ENCODE measurements around the gene IL17B. TPM values are rescaled to one million over a fixed set of nuclear protein-coding genes. Genes with fewer than 3 reads are reported as not detected.

IL17B gene
- total RNA-seq, 1 experiment from 2014 or later, result not detected

- Histone ChIP-seq H3K18ac (ENCODE audit: insufficient read length, low read depth, low read length) (no peak overlapping the region), H4K8ac (replicated peaks; ENCODE audit: insufficient read length, low read depth, low read length) (no peak overlapping the region), H2BK120ac (ENCODE audit: low read depth, low read length, poor library complexity, severe bottlenecking) (no peak overlapping the region), H2BK5ac (ENCODE audit: insufficient read length, low read length) (no peak overlapping the region), H2BK20ac (ENCODE audit: low read depth, low read length, poor library complexity, severe bottlenecking) (no peak overlapping the region), H3K27me3 (ENCODE audit: insufficient read depth, low read length) (no peaks in the 10 kb centered on the region), H3K56ac (ENCODE audit: insufficient read length, low read depth, low read length) (no peak overlapping the region), H3K23me2 (ENCODE audit: insufficient read length, low read depth, low read length, poor library complexity, severe bottlenecking) (no peaks in the 10 kb centered on the region), H3K4ac (ENCODE audit: low read depth, low read length) (no peak overlapping the region), H4K91ac (ENCODE audit: insufficient read length, low read depth, low read length) (no peak overlapping the region), H2AK5ac (ENCODE audit: insufficient read length, low read length) (no peak overlapping the region), H3K4me2 (ENCODE audit: insufficient read depth, insufficient read length, low read length) (no peak overlapping the region), H3K9me3 (ENCODE audit: control insufficient read depth, low read depth, low read length) (no peaks in the 10 kb centered on the region), H3T11ph (ENCODE audit: low read length) (no peak overlapping the region), H3K79me1 (ENCODE audit: insufficient read depth, low read depth, low read length, poor library complexity, severe bottlenecking) (no peaks in the 10 kb centered on the region), H4K20me1 (ENCODE audit: control insufficient read depth, insufficient read depth, insufficient read length) (no peaks in the 10 kb centered on the region), H3K14ac (ENCODE audit: insufficient read depth, low read length) (no peak overlapping the region), H3K79me2 (ENCODE audit: insufficient read depth, low read length) (no peaks in the 10 kb centered on the region), H3K9ac (ENCODE audit: extremely low read depth, insufficient read length, low read length) (no peak overlapping the region), H4K5ac (ENCODE audit: insufficient read length, low read depth, low read length) (no peak overlapping the region), H2BK12ac (ENCODE audit: insufficient read length, low read depth, low read length) (no peak overlapping the region), H2AFZ (ENCODE audit: low read length) (no peak overlapping the region), H3K4me1 (ENCODE audit: insufficient read depth, low read length) (peaks cover 8% of the 10 kb centered on the region; the same call in 1 of the 2 replicates), H3K23ac (ENCODE audit: insufficient read length, low read depth, low read length) (no peak overlapping the region), H2BK15ac (ENCODE audit: low read depth, low read length) (no peak overlapping the region), H3K27ac (ENCODE audit: insufficient read length, low read depth, low read length) (no peak overlapping the region)
- H3K9me3 Mint-ChIP-seq, result no peaks in the 10 kb centered on the region
- TF ChIP-seq CTCF (conservative IDR thresholded peaks at IDR 0.05), result no peak
- H3K27me3 Mint-ChIP-seq (ENCODE audit: low read depth), result no peaks in the 10 kb centered on the region
- H3K27ac Mint-ChIP-seq, result peak overlapping the region in 2 of 3 experiments; percentile 23 to 80; a peak in 3 of 7 replicates
- H3K4me3 Mint-ChIP-seq, result no peak overlapping the region; a peak in 1 of 5 replicates
- no peak for DNase-seq
- peaks cover 45 to 64% of the 10 kb centered on the region in 2 experiments for H3K4me1 Mint-ChIP-seq
- no CpG with 5 or more reads among the region's 9 CpGs for WGBS (ENCODE audit: extremely low coverage, insufficient read length, low lambda C conversion rate)
- H3K36me3 Mint-ChIP-seq (ENCODE audit: insufficient read depth in 1 of 3, low read depth in 3 of 3), result no peaks in the 10 kb centered on the region; a peak in 1 of 7 replicates
Observed at GRCh38 chr5:149423049-149423793, 44.1 kb upstream of the IL17B start.

All from H9 (cell line).